K562 (cell line): ENCODE results near the gene SLC38A2. TPM values are rescaled to one million over a fixed set of nuclear protein-coding genes. Genes with fewer than 3 reads are reported as not detected.

Source experiments
- ATAC-seq: fragments of 200-7000 bp; cut with Tn5 transposase; 3 replicates; pipeline ENCODE4 v1.9.1; 2020; ENCODE audit warnings: moderate library complexity
- BruUV-seq: library from RNA; stranded (reverse); fragments of 400-500 nt; replicated peaks from 2 replicates; lab custom pipeline; 2021; lab: Mats Ljungman, UMichigan
- CTCF ChIA-PET: fragments of 300-600 bp; formaldehyde crosslinking; extraction: SDS; loops from one replicate; lab custom pipeline; 2021; ENCODE audit warnings: low intra/inter-chr PET ratio; lab: Yijun Ruan, JAX
- POLR2A ChIA-PET: fragments of 300-600, 350-650 bp; sonication (Branson Sonifier 250); formaldehyde crosslinking; extraction: SDS; loops from one replicate; lab custom pipeline; 2021; ENCODE audit warnings: antibody characterized with exemption, inconsistent platforms; lab: Yijun Ruan, JAX
- DNase-seq, 4 experiments: peaks; one replicate each; pipeline versions ENCODE4 v3.0.0 to v3.0.0-alpha.2; 2011 to 2018; ENCODE audit warnings: low spot score in 3 of 4, mixed read lengths in 3 of 4; ENCODE audit errors: extremely low read depth in 1 of 4
- FAIRE-seq: peaks from 2 replicates; lab custom pipeline; 2011; peaks lifted over from hg19 to GRCh38; lab: Jason Lieb, UNC
- H2AFZ ChIP-seq: 2 replicates; pipeline ENCODE4 v1.6.0; 2011; ENCODE audit warnings: low read depth, low read length, control low read depth, inconsistent platforms
- H3K27ac ChIP-seq: fragments of 200-600 bp; 3 replicates; pipeline ENCODE4 v1.8.0; 2011; ENCODE audit warnings: low read depth, mild to moderate bottlenecking, control low read depth, inconsistent platforms, low read length, moderate library complexity, mixed read lengths; ENCODE audit errors: extremely low read depth
- H3K27me3 ChIP-seq, 2 experiments: fragments of 300-600 bp in 1 of 2; 2 replicates in 1 of 2; 3 replicates in 1 of 2; pipeline versions ENCODE4 v1.6.0 to v1.8.0; 2011; ENCODE audit warnings: inconsistent platforms in 2 of 2, low read length in 2 of 2, mild to moderate bottlenecking in 1 of 2, mixed read lengths in 1 of 2, moderate library complexity in 1 of 2; ENCODE audit not compliant: control insufficient read depth in 2 of 2, insufficient read depth in 2 of 2
- H3K36me3 ChIP-seq: fragments of 300-600 bp; 3 replicates; pipeline ENCODE4 v1.8.0; 2011; ENCODE audit warnings: mild to moderate bottlenecking, low read length, inconsistent platforms; ENCODE audit not compliant: control insufficient read depth, insufficient read depth
- H3K4me1 ChIP-seq, 2 experiments: fragments of 200-600 bp in 1 of 2; replicated peaks in 1 of 2; 2 replicates in 1 of 2; 3 replicates in 1 of 2; pipeline versions ENCODE4 v1.5.1 to v1.8.0; 2011; ENCODE audit warnings: inconsistent platforms in 2 of 2, low read length in 2 of 2, mild to moderate bottlenecking in 1 of 2, mixed read lengths in 1 of 2, moderate library complexity in 1 of 2; ENCODE audit not compliant: control insufficient read depth in 2 of 2, insufficient read depth in 2 of 2
- H3K4me2 ChIP-seq: 2 replicates; pipeline ENCODE4 v1.6.1; 2011; ENCODE audit warnings: low read length, control low read depth, inconsistent platforms, mixed read lengths; ENCODE audit not compliant: insufficient read depth
- H3K4me3 ChIP-seq: fragments of 200-600 bp; sonication (generic), shearing (Covaris generic); 2 replicates; pipeline ENCODE4 v1.5.1; 2016; ENCODE audit warnings: control low read depth, inconsistent platforms
- H3K79me2 ChIP-seq: fragments of 200-600 bp; 3 replicates; pipeline ENCODE4 v1.8.0; 2011; ENCODE audit warnings: low read length, inconsistent platforms; ENCODE audit not compliant: control insufficient read depth, insufficient read depth
- H3K9ac ChIP-seq, 2 experiments: 2 replicates each; pipeline versions ENCODE4 v1.6.0 to v1.6.1; 2011; ENCODE audit warnings: low read depth in 2 of 2, low read length in 2 of 2, control low read depth in 1 of 2, inconsistent platforms in 1 of 2, mild to moderate bottlenecking in 1 of 2, mixed read lengths in 1 of 2; ENCODE audit not compliant: insufficient read depth in 1 of 2
- H3K9me1 ChIP-seq: one replicate; pipeline ENCODE4 v1.6.0; 2011; ENCODE audit warnings: inconsistent platforms, mild to moderate bottlenecking, low read length, moderate library complexity; ENCODE audit not compliant: control insufficient read depth, insufficient read depth
- H3K9me3 ChIP-seq: replicated peaks from 2 replicates; pipeline ENCODE4 v1.5.1; 2011; ENCODE audit warnings: low read depth, low read length, inconsistent platforms; ENCODE audit not compliant: control insufficient read depth, insufficient read depth
- H4K20me1 ChIP-seq: replicated peaks from 2 replicates; pipeline ENCODE4 v1.6.1; 2011; ENCODE audit warnings: low read length, inconsistent platforms, mixed read lengths; ENCODE audit not compliant: control insufficient read depth, insufficient read depth
- CCNT2 ChIP-seq: IDR thresholded peaks from 2 replicates; pipeline ENCODE4 v1.6.1; 2011; ENCODE audit warnings: borderline replicate concordance, low read depth, mild to moderate bottlenecking, moderate library complexity, mixed read lengths, low read length; ENCODE audit not compliant: insufficient read length; ENCODE audit errors: extremely low read depth
- CLOCK ChIP-seq: fragments of 250-450 bp; sonication (Bioruptor Pico); IDR thresholded peaks from 2 replicates; pipeline ENCODE4 v1.4.0; 2020; ENCODE audit warnings: mild to moderate bottlenecking, moderate library complexity, borderline replicate concordance
- FOS ChIP-seq: IDR thresholded peaks from 3 replicates; pipeline ENCODE4 v1.6.1; 2011; ENCODE audit not compliant: insufficient read length; ENCODE audit errors: extremely low read depth
- FOXM1 ChIP-seq, 2 experiments: fragments of 450-650 bp in 1 of 2; sonication (generic) in 1 of 2; formaldehyde crosslinking in 1 of 2; IDR thresholded peaks; 2 replicates each; pipeline versions ENCODE4 v1.6.1 to v1.9.0; 2017 to 2022; ENCODE audit warnings: low read depth in 2 of 2, mild to moderate bottlenecking in 2 of 2, missing genetic modification reagents in 1 of 2, moderate library complexity in 1 of 2
- MXD1 ChIP-seq: fragments of 250-450 bp; sonication (Bioruptor Pico); IDR thresholded peaks from 2 replicates; pipeline ENCODE4 v1.8.0; 2021; ENCODE audit warnings: borderline replicate concordance, mild to moderate bottlenecking, moderate library complexity; ENCODE audit not compliant: poor library complexity, severe bottlenecking
- POLR2AphosphoS5 ChIP-seq: IDR thresholded peaks from 2 replicates; pipeline ENCODE4 v1.6.1; 2011; ENCODE audit warnings: mild to moderate bottlenecking, low read depth, low read length, moderate library complexity; ENCODE audit not compliant: control insufficient read depth, insufficient read depth
- POLR2G ChIP-seq: fragments of 200-400 bp; formaldehyde crosslinking; IDR thresholded peaks from 2 replicates; pipeline ENCODE4 v1.6.1; 2017; ENCODE audit warnings: low read depth, mild to moderate bottlenecking, antibody characterized with exemption, low read length, moderate library complexity
- POLR2H ChIP-seq: IDR thresholded peaks from 2 replicates; pipeline ENCODE4 v1.6.1; 2016; ENCODE audit warnings: missing genetic modification characterization, low read depth, mild to moderate bottlenecking, control low read depth, missing compliant biosample characterization, moderate library complexity
- SUPT5H ChIP-seq: fragments of 450-650 bp; IDR thresholded peaks from 2 replicates; pipeline ENCODE4 v1.6.1; 2016
- ZBTB9 ChIP-seq: fragments of 450-650 bp; formaldehyde crosslinking; IDR thresholded peaks from 2 replicates; pipeline ENCODE4 v1.4.0; 2020; ENCODE audit warnings: mild to moderate bottlenecking, moderate library complexity
- ZNF444 ChIP-seq: fragments of 250-450 bp; sonication (Bioruptor Pico); IDR thresholded peaks from 2 replicates; pipeline ENCODE4 v1.4.0; 2020; ENCODE audit warnings: mild to moderate bottlenecking, moderate library complexity
- in situ Hi-C: fragments of 300-500 bp; cut with MboI; formaldehyde crosslinking; loops from 4 replicates; pipeline ENCODE4 v1.15.0; 2018; ENCODE audit warnings: inconsistent platforms, mixed read lengths
- intact Hi-C: fragments of 100-400 bp; cut with micrococcal nuclease; formaldehyde crosslinking; loops from 2 replicates; pipeline ENCODE4 v1.14.2; 2022
- polyA plus RNA-seq, 8 experiments: library from polyadenylated mRNA; depleted of rRNA in 4 of 8; stranded (reverse) in 5 of 8; unstranded in 3 of 8; fragments of >200 nt; fragmentation: Nextera tagmentation in 2 of 8; fragmentation: Illumina TruSeq in 1 of 8; extraction: Ambion mirVana in 2 of 8; extraction: Trizol in 1 of 8; gene quantifications; 2 replicates each; pipeline versions ENCODE4 v1.2.1 to v1.2.3, GENCODE V29; 2011 to 2014; ENCODE audit warnings: inconsistent platforms in 1 of 8, missing spikeins in 1 of 8
- total RNA-seq, 7 experiments: library from RNA; depleted of rRNA in 6 of 7; stranded (reverse); fragments of >200 nt in 6 of 7; fragmentation: Illumina TruSeq in 2 of 7; extraction: Trizol in 2 of 7; gene quantifications; 2 replicates each; pipeline versions ENCODE4 v1.2.1 to v1.2.3, GENCODE V29; 2011 to 2021; ENCODE audit warnings: low replicate concordance in 1 of 7
- TF ChIP-seq, protein P1 (sequence below): fragments of 450-650 bp; IDR thresholded peaks from 2 replicates; pipeline ENCODE4 v1.6.1; 2016; ENCODE audit warnings: antibody characterized with exemption

Gene SLC38A2
- total and polyA plus RNA-seq, 9 of the 15 experiments (the other 6 are each of a cell fraction or from before 2014, with no cell fraction given): 98.7 to 292 (median 143) TPM

DNA sequence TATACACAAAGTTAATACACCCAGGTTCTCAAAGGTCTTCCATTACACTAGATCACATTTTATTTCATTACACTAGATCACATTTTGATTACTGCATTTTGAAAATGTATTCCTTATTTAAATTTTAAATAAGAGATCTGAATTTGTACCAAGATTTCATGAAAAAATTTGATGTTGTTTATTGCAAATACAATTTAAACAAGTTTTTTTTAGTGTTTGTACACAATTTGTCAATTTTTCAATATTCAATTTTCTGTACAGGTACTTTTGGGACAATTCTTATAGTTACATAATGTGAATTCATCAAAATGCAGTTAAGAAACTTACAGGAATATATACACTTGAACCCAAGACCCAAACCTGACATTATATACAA lies 14.3 kb downstream of the SLC38A2 start:
- no TSS peak for BruUV-seq
- 0 out of 2 replicates have a peak, but pooled peaks have one; percentile 11 for TF ChIP-seq POLR2G
- TF ChIP-seq, protein P1, sequence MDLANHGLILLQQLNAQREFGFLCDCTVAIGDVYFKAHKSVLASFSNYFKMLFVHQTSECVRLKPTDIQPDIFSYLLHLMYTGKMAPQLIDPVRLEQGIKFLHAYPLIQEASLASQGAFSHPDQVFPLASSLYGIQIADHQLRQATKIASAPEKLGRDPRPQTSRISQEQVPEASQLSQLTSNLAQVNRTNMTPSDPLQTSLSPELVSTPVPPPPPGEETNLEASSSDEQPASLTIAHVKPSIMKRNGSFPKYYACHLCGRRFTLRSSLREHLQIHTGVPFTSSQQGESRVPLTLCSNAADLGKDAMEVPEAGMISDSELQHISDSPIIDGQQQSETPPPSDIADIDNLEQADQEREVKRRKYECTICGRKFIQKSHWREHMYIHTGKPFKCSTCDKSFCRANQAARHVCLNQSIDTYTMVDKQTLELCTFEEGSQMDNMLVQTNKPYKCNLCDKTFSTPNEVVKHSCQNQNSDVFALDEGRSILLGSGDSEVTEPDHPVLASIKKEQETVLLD: no peak
- 0 out of 2 replicates have a peak, but pooled peaks have one; percentile 47 for TF ChIP-seq SUPT5H
- peak; percentile 55; the same call in 1 of the 2 replicates for TF ChIP-seq POLR2H
- TF ChIP-seq FOS: no peak
- no peak for TF ChIP-seq ZBTB9 (CRISPR knock-in tag)
- no peak for TF ChIP-seq ZNF444 (CRISPR knock-in tag)
- no peak for TF ChIP-seq FOXM1 (IDR thresholded peaks at IDR 0.05; ENCODE audit: low read depth)
- no peak for TF ChIP-seq FOXM1 (CRISPR knock-in tag; IDR thresholded peaks at IDR 0.05; ENCODE audit: low read depth)
- peak; percentile 26 for TF ChIP-seq CCNT2
- TF ChIP-seq CLOCK (CRISPR knock-in tag): no peak
- no peak for TF ChIP-seq MXD1 (CRISPR knock-in tag)
- TF ChIP-seq POLR2AphosphoS5: peak; percentile 73; the same call in 1 of the 2 replicates

More for the DNA sequence above, 14.3 kb downstream of the SLC38A2 start:
- intact Hi-C loops: loop anchor here (5.0 kb wide), 1 partner anchor 304 kb away; no protein-coding TSS in a partner anchor
- H3K79me2 ChIP-seq: no peaks in the 10 kb centered on the region
- peaks cover 48% of the 10 kb centered on the region for H3K36me3 ChIP-seq
- FAIRE-seq (no peak), ATAC-seq (peak; percentile 2; the same call in 2 of the 3 replicates), DNase-seq (no peak)
- in situ Hi-C loops: loop anchor here (10.0 kb wide), 1 partner anchor 306 kb away; no protein-coding TSS in a partner anchor
- no peak overlapping the region for H3K27ac ChIP-seq
- no peak overlapping the region for H3K4me2 ChIP-seq
- peaks cover 9% of the 10 kb centered on the region; the same call in 1 of the 2 replicates for H4K20me1 ChIP-seq
- CTCF ChIA-PET: no interaction called here
- no peak overlapping the region for H3K4me3 ChIP-seq
- H2AFZ ChIP-seq: no peak overlapping the region
- POLR2A ChIA-PET: interaction anchor here (0.8 to 5.6 kb wide), 10 partner anchors 10 to 330 kb away, joined by 3 to 90 read pairs (median 3); no protein-coding TSS in a partner anchor
- no peaks in the 10 kb centered on the region for H3K4me1 ChIP-seq
- no peaks in the 10 kb centered on the region for H3K27me3 ChIP-seq
- no peak overlapping the region for H3K9ac ChIP-seq
- no peaks in the 10 kb centered on the region for H3K9me3 ChIP-seq
- H3K9me1 ChIP-seq: no peaks in the 10 kb centered on the region
